ENCODE results near the gene DCST2. TPM values are rescaled to one million over a fixed set of nuclear protein-coding genes. Genes with fewer than 3 reads are reported as not detected.

DCST2 gene
- polyA plus RNA-seq, 2 of the 4 experiments (the other 2 are of a cell fraction): 0.23 to 1.0 TPM

DNA sequence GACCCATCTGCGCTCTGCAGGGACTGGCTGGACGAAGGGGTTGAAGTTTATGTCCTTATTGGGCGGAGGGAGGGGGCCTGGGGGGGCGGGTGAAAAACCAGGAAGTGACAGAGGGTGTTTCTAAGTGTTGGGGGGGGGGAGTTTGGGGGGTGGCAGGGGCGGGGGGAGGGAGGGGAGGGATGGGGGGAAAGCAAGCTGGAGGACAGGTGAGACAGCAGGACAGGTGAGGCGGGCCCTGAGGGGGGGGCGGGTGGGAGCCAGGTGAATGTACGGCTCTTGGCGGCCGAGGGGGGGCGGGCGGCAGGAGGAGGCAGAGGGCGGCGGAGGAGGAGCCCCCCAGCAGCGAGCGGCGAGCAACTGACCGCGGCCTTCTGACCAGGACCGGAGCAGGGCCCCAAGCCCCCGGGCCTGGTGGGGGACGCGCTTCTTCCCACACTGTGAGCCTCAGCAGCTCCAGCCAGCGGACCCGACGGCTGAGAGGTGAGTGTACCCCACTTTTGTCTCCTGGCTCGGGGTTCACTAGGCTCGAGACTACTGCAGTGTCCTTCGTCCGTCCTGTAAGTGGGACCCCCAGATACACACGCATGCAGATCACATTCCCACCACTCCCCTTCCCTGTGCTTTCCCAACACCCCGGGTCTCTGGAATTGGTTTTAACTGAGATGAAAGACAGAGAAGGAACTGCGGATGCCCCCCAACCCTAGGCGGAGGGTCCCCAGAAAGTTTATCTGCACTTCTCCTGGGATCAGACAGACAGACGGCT, 30.9 kb downstream of the DCST2 start, which contains the start of gene ZBTB7B:
Gene ZBTB7B (plus strand): TSS at position 339 of the 763 bp plus-strand sequence. CDS start 11,859 bp downstream, outside the sequence.
- peak in 1 of 2 experiments; percentile 57 for DNase-seq (ENCODE audit: low read depth in 1 of 2, low spot score in 1 of 2)
- ChIA-PET POLR2A (interaction anchor here (0.5 to 3.1 kb wide), 6 partner anchors 10 to 227 kb away, joined by 3 to 14 read pairs (median 6); no protein-coding TSS in a partner anchor), CTCF (interaction anchor here (1.0 kb wide), 1 partner anchor 83 kb away, joined by 5 read pairs; no protein-coding TSS in a partner anchor)
- FAIRE-seq: no peak
- peak; percentile 1 to 4; a peak in 3 of 6 replicates for ATAC-seq
- Histone ChIP-seq H3K27ac (peak within 1 kb of the TSS; percentile 98 to 100), H3K4me3 (peak within 1 kb of the TSS; percentile 80), H3K4me1 (peaks cover 51% of the 10 kb centered on the region), H3K4me2 (peak within 1 kb of the TSS; percentile 99), H3K9me3 (no peaks in the 10 kb centered on the region)
- TF ChIP-seq TP53 (CRISPR knock-in tag; IDR thresholded peaks at IDR 0.05) (no peak), RFX5 (IDR thresholded peaks at IDR 0.05) (no peak), RNF2 (IDR thresholded peaks at IDR 0.05; ENCODE audit: borderline replicate concordance, low read depth) (no peak), JUN (IDR thresholded peaks at IDR 0.05) (no peak), ZC3H11A (IDR thresholded peaks at IDR 0.05) (no peak), ZNF302 (CRISPR knock-in tag; IDR thresholded peaks at IDR 0.05) (no peak), E2F6 (IDR thresholded peaks at IDR 0.05; ENCODE audit: borderline replicate concordance, low read depth) (no peak), CHD2 (IDR thresholded peaks at IDR 0.05; ENCODE audit: low read length, partially characterized antibody) (no peak), HOXA7 (CRISPR knock-in tag; IDR thresholded peaks at IDR 0.05) (no peak), PHF8 (IDR thresholded peaks at IDR 0.05; ENCODE audit: borderline replicate concordance, low read depth) (peak; percentile 42; the same call in 1 of the 2 replicates), FOXS1 (CRISPR knock-in tag; IDR thresholded peaks at IDR 0.05) (no peak), KDM5A (IDR thresholded peaks at IDR 0.05) (no peak), MAZ (IDR thresholded peaks at IDR 0.05; ENCODE audit: borderline replicate concordance, low read depth, low read length) (0 out of 2 replicates have a peak, but pooled peaks have one; percentile 12), RCOR1 (IDR thresholded peaks at IDR 0.05; ENCODE audit: low read depth, low read length) (no peak), EP300 (IDR thresholded peaks at IDR 0.05) (no peak), EHMT2 (IDR thresholded peaks at IDR 0.05; ENCODE audit: low read depth) (no peak)
- TF ChIP-seq, protein P1, sequence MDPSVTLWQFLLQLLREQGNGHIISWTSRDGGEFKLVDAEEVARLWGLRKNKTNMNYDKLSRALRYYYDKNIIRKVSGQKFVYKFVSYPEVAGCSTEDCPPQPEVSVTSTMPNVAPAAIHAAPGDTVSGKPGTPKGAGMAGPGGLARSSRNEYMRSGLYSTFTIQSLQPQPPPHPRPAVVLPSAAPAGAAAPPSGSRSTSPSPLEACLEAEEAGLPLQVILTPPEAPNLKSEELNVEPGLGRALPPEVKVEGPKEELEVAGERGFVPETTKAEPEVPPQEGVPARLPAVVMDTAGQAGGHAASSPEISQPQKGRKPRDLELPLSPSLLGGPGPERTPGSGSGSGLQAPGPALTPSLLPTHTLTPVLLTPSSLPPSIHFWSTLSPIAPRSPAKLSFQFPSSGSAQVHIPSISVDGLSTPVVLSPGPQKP (IDR thresholded peaks at IDR 0.05; ENCODE audit: low read depth, low read length): no peak
- TF ChIP-seq, protein P2, sequence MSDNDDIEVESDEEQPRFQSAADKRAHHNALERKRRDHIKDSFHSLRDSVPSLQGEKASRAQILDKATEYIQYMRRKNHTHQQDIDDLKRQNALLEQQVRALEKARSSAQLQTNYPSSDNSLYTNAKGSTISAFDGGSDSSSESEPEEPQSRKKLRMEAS (IDR thresholded peaks at IDR 0.05): no peak; the same call in 1 of the 2 replicates
- TF ChIP-seq, protein P3, sequence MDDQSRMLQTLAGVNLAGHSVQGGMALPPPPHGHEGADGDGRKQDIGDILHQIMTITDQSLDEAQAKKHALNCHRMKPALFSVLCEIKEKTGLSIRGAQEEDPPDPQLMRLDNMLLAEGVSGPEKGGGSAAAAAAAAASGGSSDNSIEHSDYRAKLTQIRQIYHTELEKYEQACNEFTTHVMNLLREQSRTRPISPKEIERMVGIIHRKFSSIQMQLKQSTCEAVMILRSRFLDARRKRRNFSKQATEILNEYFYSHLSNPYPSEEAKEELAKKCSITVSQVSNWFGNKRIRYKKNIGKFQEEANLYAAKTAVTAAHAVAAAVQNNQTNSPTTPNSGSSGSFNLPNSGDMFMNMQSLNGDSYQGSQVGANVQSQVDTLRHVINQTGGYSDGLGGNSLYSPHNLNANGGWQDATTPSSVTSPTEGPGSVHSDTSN (IDR thresholded peaks at IDR 0.05): no peak
- TF ChIP-seq, protein P4, sequence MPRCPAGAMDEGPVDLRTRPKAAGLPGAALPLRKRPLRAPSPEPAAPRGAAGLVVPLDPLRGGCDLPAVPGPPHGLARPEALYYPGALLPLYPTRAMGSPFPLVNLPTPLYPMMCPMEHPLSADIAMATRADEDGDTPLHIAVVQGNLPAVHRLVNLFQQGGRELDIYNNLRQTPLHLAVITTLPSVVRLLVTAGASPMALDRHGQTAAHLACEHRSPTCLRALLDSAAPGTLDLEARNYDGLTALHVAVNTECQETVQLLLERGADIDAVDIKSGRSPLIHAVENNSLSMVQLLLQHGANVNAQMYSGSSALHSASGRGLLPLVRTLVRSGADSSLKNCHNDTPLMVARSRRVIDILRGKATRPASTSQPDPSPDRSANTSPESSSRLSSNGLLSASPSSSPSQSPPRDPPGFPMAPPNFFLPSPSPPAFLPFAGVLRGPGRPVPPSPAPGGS (IDR thresholded peaks at IDR 0.05): 0 out of 3 replicates have a peak, but pooled peaks have one; percentile 26
- 1% methylated on average over 19 of the region's 35 CpGs for WGBS (ENCODE audit: missing lambda C conversion rate)

All from A549 (cell line).